NCI-H345 treated with DMSO at 0.1 percent for 48 hours (cell line): ENCODE measurements around the gene AGK.
A peak's percentile ranks its signal among the peaks of the same experiment; 100 is the strongest.

Source experiments
- DNase-seq: peaks from one replicate; lab custom pipeline; 2025; ENCODE audit not compliant: unreplicated experiment; lab: John Stamatoyannopoulos, UW

Gene AGK

GRCh38 chr7:141585592-141586510 lies 34.6 kb downstream of the AGK start:
- no peak for DNase-seq

GRCh38 chr7:141586878-141587277 lies 35.7 kb downstream of the AGK start:
- DNase-seq: no peak

GRCh38 chr7:141587304-141587703 lies 36.1 kb downstream of the AGK start:
- DNase-seq: no peak

GRCh38 chr7:141588912-141589311 lies 37.7 kb downstream of the AGK start:
- no peak for DNase-seq

GRCh38 chr7:141590071-141590470 lies 38.9 kb downstream of the AGK start:
- DNase-seq: no peak

GRCh38 chr7:141590666-141591065 lies 39.5 kb downstream of the AGK start:
- DNase-seq: no peak

- DNase-seq: no peak
Observed at GRCh38 chr7:141593134-141593533, 41.9 kb downstream of the AGK start.

- DNase-seq: no peak
Observed at GRCh38 chr7:141597966-141598365, 46.8 kb downstream of the AGK start.

GRCh38 chr7:141598408-141598807 lies 47.2 kb downstream of the AGK start:
- DNase-seq: no peak

- DNase-seq: no peak
Observed at GRCh38 chr7:141600168-141601006, 49.2 kb downstream of the AGK start.

GRCh38 chr7:141609576-141609975 lies 58.4 kb downstream of the AGK start:
- DNase-seq: no peak

- DNase-seq: no peak
Observed at GRCh38 chr7:141610671-141611070, 59.5 kb downstream of the AGK start.

- no peak for DNase-seq
Observed at GRCh38 chr7:141612861-141613260, 61.7 kb downstream of the AGK start.

GRCh38 chr7:141617280-141617679 lies 66.1 kb downstream of the AGK start:
- no peak for DNase-seq

GRCh38 chr7:141619745-141620144 lies 68.5 kb downstream of the AGK start:
- no peak for DNase-seq

GRCh38 chr7:141624763-141625162 lies 73.6 kb downstream of the AGK start:
- no peak for DNase-seq

- peak; percentile 87 for DNase-seq
Observed at GRCh38 chr7:141630621-141631020, 79.4 kb downstream of the AGK start.

GRCh38 chr7:141631525-141631924 lies 80.3 kb downstream of the AGK start:
- no peak for DNase-seq

- DNase-seq: no peak
Observed at GRCh38 chr7:141634065-141634464, 82.9 kb downstream of the AGK start.

- no peak for DNase-seq
Observed at GRCh38 chr7:141636053-141636452, 84.8 kb downstream of the AGK start.

GRCh38 chr7:141640239-141640840 lies 89.1 kb downstream of the AGK start:
- DNase-seq: no peak

- no peak for DNase-seq
Observed at GRCh38 chr7:141641876-141642275, 90.7 kb downstream of the AGK start.
